Neural progenitor cell (in vitro differentiated cells): Measurements from ENCODE around the gene POM121. TPM values are rescaled to one million over a fixed set of nuclear protein-coding genes. Genes with fewer than 3 reads are reported as not detected.
"Not testable (repeated sequence)": the region's sequence is repeated elsewhere in the genome, so short reads cannot be mapped to it uniquely, and the experiment has no call there.

Source experiments
- DNase-seq: peaks from one replicate; pipeline ENCODE4 v3.0.0-alpha.2; 2016; ENCODE audit warnings: low spot score
- H2AFZ ChIP-seq: fragments of 200-600 bp; sonication (generic); replicated peaks from 2 replicates; pipeline ENCODE4 v1.6.1; 2016; ENCODE audit warnings: antibody characterized with exemption
- H3F3A ChIP-seq: fragments of 200-600 bp; sonication (generic); 2 replicates; pipeline ENCODE4 v1.6.1; 2016; ENCODE audit warnings: antibody characterized with exemption, low read depth
- H3K27ac ChIP-seq: fragments of 200-600 bp; sonication (generic); 2 replicates; pipeline ENCODE4 v1.5.1; 2016; ENCODE audit warnings: mild to moderate bottlenecking
- H3K27me3 ChIP-seq: fragments of 200-600 bp; sonication (generic); 2 replicates; pipeline ENCODE4 v1.6.1; 2016; ENCODE audit warnings: mild to moderate bottlenecking, moderate library complexity
- H3K36me3 ChIP-seq: fragments of 200-600 bp; sonication (generic); 2 replicates; pipeline ENCODE4 v1.5.1; 2016
- H3K4me1 ChIP-seq: fragments of 200-600 bp; sonication (generic); 2 replicates; pipeline ENCODE4 v1.6.1; 2016; ENCODE audit warnings: mixed run types
- H3K4me2 ChIP-seq: fragments of 200-600 bp; sonication (generic); 2 replicates; pipeline ENCODE4 v1.6.1; 2016
- H3K4me3 ChIP-seq: fragments of 200-600 bp; sonication (generic); 2 replicates; pipeline ENCODE4 v1.5.1; 2016
- H3K79me2 ChIP-seq: fragments of 200-600 bp; sonication (generic); 2 replicates; pipeline ENCODE4 v1.6.1; 2016; ENCODE audit warnings: low read depth
- H3K9ac ChIP-seq: fragments of 200-600 bp; sonication (generic); 2 replicates; pipeline ENCODE4 v1.6.1; 2016
- H3K9me3 ChIP-seq: fragments of 200-600 bp; sonication (generic); 2 replicates; pipeline ENCODE4 v1.5.1; 2016; ENCODE audit warnings: low read depth
- H4K20me1 ChIP-seq: fragments of 200-600 bp; sonication (generic); 2 replicates; pipeline ENCODE4 v1.6.1; 2016; ENCODE audit warnings: low read depth
- H3K27ac Mint-ChIP-seq: 3 replicates; pipeline ENCODE4 v1.8.0; 2021; ENCODE audit warnings: mixed read lengths
- H3K27me3 Mint-ChIP-seq: 2 replicates; pipeline ENCODE4 v1.8.0; 2022; ENCODE audit warnings: low read depth, mild to moderate bottlenecking, inconsistent platforms, moderate library complexity, mixed read lengths; ENCODE audit not compliant: insufficient read depth
- H3K36me3 Mint-ChIP-seq: 3 replicates; pipeline ENCODE4 v1.8.0; 2021; ENCODE audit warnings: mixed read lengths
- H3K4me1 Mint-ChIP-seq: 3 replicates; pipeline ENCODE4 v1.8.0; 2021; ENCODE audit warnings: mixed read lengths
- H3K4me3 Mint-ChIP-seq: 3 replicates; pipeline ENCODE4 v1.8.0; 2021; ENCODE audit warnings: mild to moderate bottlenecking, moderate library complexity, mixed read lengths
- H3K9me3 Mint-ChIP-seq: 3 replicates; pipeline ENCODE4 v1.8.0; 2020; ENCODE audit warnings: mixed read lengths
- CTCF ChIP-seq: fragments of 200-600 bp; sonication (generic); IDR thresholded peaks from 2 replicates; pipeline ENCODE4 v1.5.1; 2017; ENCODE audit warnings: antibody characterized with exemption, mild to moderate bottlenecking
- EZH2 ChIP-seq: fragments of 200-600 bp; sonication (generic); IDR thresholded peaks from 2 replicates; pipeline ENCODE4 v1.6.1; 2017; ENCODE audit warnings: antibody characterized with exemption, mild to moderate bottlenecking, moderate library complexity
- EZH2phosphoT487 ChIP-seq: fragments of 200-600 bp; sonication (generic); IDR thresholded peaks from 2 replicates; pipeline ENCODE4 v1.6.1; 2017; ENCODE audit warnings: antibody characterized with exemption
- total RNA-seq: library from RNA; depleted of rRNA; stranded (reverse); fragments of >200 nt; gene quantifications from 2 replicates; pipeline ENCODE4 v1.2.3, GENCODE V29; 2015; ENCODE audit warnings: low replicate concordance

Gene POM121
- total RNA-seq, result 5.8 and 10.4 TPM in 2 replicates

GRCh38 chr7:72924733-72925545 is at the start of gene POM121:
TSS of gene POM121 (plus strand) at chr7:72925095. CDS start at chr7:72925122, 27 bp downstream.
- Mint-ChIP-seq H3K4me1 (peaks cover 20% of the 10 kb centered on the region), H3K27me3 (peaks cover 3% of the 10 kb centered on the region), H3K36me3 (peaks cover 21% of the 10 kb centered on the region), H3K27ac (peak within 1 kb of the TSS; percentile 99), H3K9me3 (no peaks in the 10 kb centered on the region), H3K4me3 (peak within 1 kb of the TSS; percentile 100)
- Histone ChIP-seq H2AFZ (peak within 1 kb of the TSS; percentile 74), H3K4me3 (peak within 1 kb of the TSS; percentile 80), H3K27ac (peak within 1 kb of the TSS; percentile 85), H3K36me3 (peaks cover 7% of the 10 kb centered on the region), H3K27me3 (no peaks in the 10 kb centered on the region), H3K9me3 (no peaks in the 10 kb centered on the region), H3K4me1 (peaks cover 6% of the 10 kb centered on the region), H3K9ac (peak within 1 kb of the TSS; percentile 97), H3K4me2 (peak within 1 kb of the TSS; percentile 88), H3K79me2 (peaks cover 49% of the 10 kb centered on the region), H3F3A (peaks cover 8% of the 10 kb centered on the region), H4K20me1 (peaks cover 17% of the 10 kb centered on the region)
- TF ChIP-seq EZH2, result peak; percentile 39
- no peak for TF ChIP-seq EZH2phosphoT487
- no peak for TF ChIP-seq CTCF
- peak; percentile 95 for DNase-seq

- Histone ChIP-seq H3K27ac (peak overlapping the region; percentile 16), H3K9ac (peak overlapping the region; percentile 70)
Measured at GRCh38 chr7:72879079-72879736, 45.7 kb upstream of the POM121 start.

GRCh38 chr7:72879737-72880215 is 45.1 kb upstream of the POM121 start:
- H3F3A ChIP-seq, H3K36me3 Mint-ChIP-seq, H3K36me3 ChIP-seq, H4K20me1 ChIP-seq, H3K27me3 ChIP-seq, H3K27me3 Mint-ChIP-seq, H3K4me1 ChIP-seq, H3K27ac ChIP-seq, H3K9me3 ChIP-seq, H2AFZ ChIP-seq, H3K9me3 Mint-ChIP-seq, H3K4me1 Mint-ChIP-seq: not testable (repeated sequence)
- DNase-seq, result peak; percentile 22
- H3K27ac Mint-ChIP-seq, result peak overlapping the region; percentile 89
- Histone ChIP-seq H3K4me3 (peak overlapping the region; percentile 66), H3K4me2 (peak overlapping the region; percentile 81), H3K79me2 (peaks cover 32% of the 10 kb centered on the region), H3K9ac (peak overlapping the region; percentile 70)
- H3K4me3 Mint-ChIP-seq, result peak overlapping the region; percentile 98

More at GRCh38 chr7:72879079-72879736, 45.7 kb upstream of the POM121 start:
- Histone ChIP-seq H3K4me3 (peak overlapping the region; percentile 66), H2AFZ (peak overlapping the region; percentile 64), H3K79me2 (peaks cover 26% of the 10 kb centered on the region), H3K4me2 (peak overlapping the region; percentile 81)
- H3K36me3 ChIP-seq, H3K27me3 Mint-ChIP-seq, H3F3A ChIP-seq, H3K36me3 Mint-ChIP-seq, H3K4me1 ChIP-seq, H3K4me1 Mint-ChIP-seq, H3K9me3 ChIP-seq, H3K27me3 ChIP-seq, H4K20me1 ChIP-seq, H3K9me3 Mint-ChIP-seq: not testable (repeated sequence)
- peak; percentile 81 for DNase-seq
- TF ChIP-seq CTCF, result peak; percentile 20
- Mint-ChIP-seq H3K4me3 (peak overlapping the region; percentile 98), H3K27ac (peak overlapping the region; percentile 76)

- H3K4me3 ChIP-seq, H3K9me3 ChIP-seq, H4K20me1 ChIP-seq, H3K4me1 Mint-ChIP-seq, H3K36me3 ChIP-seq, H3K27ac Mint-ChIP-seq, H3K27ac ChIP-seq, H3K9me3 Mint-ChIP-seq, DNase-seq, H2AFZ ChIP-seq, H3F3A ChIP-seq, H3K9ac ChIP-seq, H3K27me3 ChIP-seq, H3K4me2 ChIP-seq, H3K27me3 Mint-ChIP-seq, H3K4me1 ChIP-seq, H3K4me3 Mint-ChIP-seq: not testable (repeated sequence)
- peaks cover 19% of the 10 kb centered on the region for H3K36me3 Mint-ChIP-seq
- peaks cover 12% of the 10 kb centered on the region for H3K79me2 ChIP-seq
Measured at GRCh38 chr7:72891750-72892149, 33.1 kb upstream of the POM121 start.

GRCh38 chr7:72904740-72905139 is 20.2 kb upstream of the POM121 start:
- H3F3A ChIP-seq, H3K27ac ChIP-seq, H3K9me3 Mint-ChIP-seq, DNase-seq, H3K9me3 ChIP-seq, H3K27ac Mint-ChIP-seq, H3K4me3 Mint-ChIP-seq, H2AFZ ChIP-seq, H3K4me3 ChIP-seq, H3K4me1 ChIP-seq, H3K9ac ChIP-seq, H3K27me3 Mint-ChIP-seq, H4K20me1 ChIP-seq, H3K27me3 ChIP-seq, H3K4me1 Mint-ChIP-seq, H3K4me2 ChIP-seq: not testable (repeated sequence)
- H3K36me3 Mint-ChIP-seq, result peaks cover 38% of the 10 kb centered on the region
- peaks cover 10% of the 10 kb centered on the region for H3K36me3 ChIP-seq
- H3K79me2 ChIP-seq, result peaks cover 22% of the 10 kb centered on the region

GRCh38 chr7:72908422-72908821 is 16.5 kb upstream of the POM121 start:
- not testable (repeated sequence) for H3K4me3 ChIP-seq
- H3K36me3 Mint-ChIP-seq, result peaks cover 29% of the 10 kb centered on the region

More at GRCh38 chr7:72908422-72908821, 16.5 kb upstream of the POM121 start:
- not testable (repeated sequence) for H3K27ac Mint-ChIP-seq, H3K4me3 Mint-ChIP-seq, H3K9ac ChIP-seq, H3K4me1 ChIP-seq, H3K4me1 Mint-ChIP-seq, H3K4me2 ChIP-seq, H2AFZ ChIP-seq, DNase-seq, H3K27me3 ChIP-seq, H3F3A ChIP-seq, H3K9me3 Mint-ChIP-seq, H3K27ac ChIP-seq, H4K20me1 ChIP-seq, H3K36me3 ChIP-seq, H3K27me3 Mint-ChIP-seq, H3K9me3 ChIP-seq
- H3K79me2 ChIP-seq, result peaks cover 24% of the 10 kb centered on the region
